ENCODE measurements around the gene KRTAP10-1. TPM values are rescaled to one million over a fixed set of nuclear protein-coding genes. Genes with fewer than 3 reads are reported as not detected.

KRTAP10-1 gene
- total RNA-seq, 2 donors from 2014 or later, result not detected

GRCh38 chr21:44568261-44568660 lies 28.3 kb upstream of the KRTAP10-1 start:
- H3K4me1 ChIP-seq, result no peaks in the 10 kb centered on the region
- no peak overlapping the region for H3K27ac ChIP-seq
- H3K36me3 ChIP-seq, result no peaks in the 10 kb centered on the region
- no peaks in the 10 kb centered on the region for H3K27me3 ChIP-seq
- no peaks in the 10 kb centered on the region for H3K9me3 ChIP-seq
- intact Hi-C loops (cut with DNase I), result no loop called here
- DNase-seq, result no peak
- no peak overlapping the region for H3K9ac ChIP-seq (ENCODE audit: low read depth in 2 of 2, low read length in 2 of 2)
- H3K4me3 ChIP-seq, result no peak overlapping the region
- no peak for TF ChIP-seq CTCF (IDR thresholded peaks at IDR 0.05)

- Histone ChIP-seq H3K27me3 (no peaks in the 10 kb centered on the region), H3K36me3 (no peaks in the 10 kb centered on the region), H3K4me3 (no peak overlapping the region), H3K27ac (no peak overlapping the region), H3K9ac (ENCODE audit: low read depth in 2 of 2, low read length in 2 of 2) (no peak overlapping the region), H3K4me1 (no peaks in the 10 kb centered on the region), H3K9me3 (no peaks in the 10 kb centered on the region)
- intact Hi-C loops (cut with DNase I), result no loop called here
- no peak for TF ChIP-seq CTCF (IDR thresholded peaks at IDR 0.05)
- no peak for DNase-seq
These were observed 27.6 kb upstream of the KRTAP10-1 start for GRCh38 chr21:44567481-44568171.

GRCh38 chr21:44566403-44566802 lies 26.4 kb upstream of the KRTAP10-1 start:
- Histone ChIP-seq H3K9ac (ENCODE audit: low read depth in 2 of 2, low read length in 2 of 2) (no peak overlapping the region), H3K4me1 (no peaks in the 10 kb centered on the region), H3K27ac (no peak overlapping the region), H3K9me3 (no peaks in the 10 kb centered on the region), H3K27me3 (no peaks in the 10 kb centered on the region), H3K36me3 (no peaks in the 10 kb centered on the region), H3K4me3 (no peak overlapping the region)
- TF ChIP-seq CTCF (IDR thresholded peaks at IDR 0.05), result no peak
- no peak for DNase-seq
- intact Hi-C loops (cut with DNase I), result no loop called here

- H3K36me3 ChIP-seq, result no peaks in the 10 kb centered on the region
- DNase-seq, result no peak
- intact Hi-C loops (cut with DNase I), result no loop called here
These were observed 25.0 kb upstream of the KRTAP10-1 start for GRCh38 chr21:44564886-44565598.

GRCh38 chr21:44564099-44564498 lies 24.1 kb upstream of the KRTAP10-1 start:
- DNase-seq, result no peak
- H3K27ac ChIP-seq, result no peak overlapping the region
- no peaks in the 10 kb centered on the region for H3K36me3 ChIP-seq
- no peaks in the 10 kb centered on the region for H3K9me3 ChIP-seq
- H3K9ac ChIP-seq (ENCODE audit: low read depth in 2 of 2, low read length in 2 of 2), result no peak overlapping the region
- no peaks in the 10 kb centered on the region for H3K4me1 ChIP-seq
- H3K4me3 ChIP-seq, result no peak overlapping the region
- no peak for TF ChIP-seq CTCF (IDR thresholded peaks at IDR 0.05)
- H3K27me3 ChIP-seq, result no peaks in the 10 kb centered on the region
- intact Hi-C loops (cut with DNase I), result no loop called here

More at GRCh38 chr21:44564886-44565598, 25.0 kb upstream of the KRTAP10-1 start:
- Histone ChIP-seq H3K9ac (ENCODE audit: low read depth in 2 of 2, low read length in 2 of 2) (no peak overlapping the region), H3K4me1 (no peaks in the 10 kb centered on the region), H3K27me3 (no peaks in the 10 kb centered on the region), H3K27ac (no peak overlapping the region), H3K9me3 (no peaks in the 10 kb centered on the region), H3K4me3 (no peak overlapping the region)
- no peak for TF ChIP-seq CTCF (IDR thresholded peaks at IDR 0.05)

Data from colonic mucosa (tissue), 4 donors.